Muscle layer of duodenum (tissue), 2 donors: ENCODE results near the gene AGPAT3.

Experiments
- H3K27ac ChIP-seq: one replicate; pipeline ENCODE4 v1.7.0; 2013; ENCODE audit warnings: mild to moderate bottlenecking, low read length
- H3K27me3 ChIP-seq: one replicate; pipeline ENCODE4 v1.7.0; 2013; ENCODE audit warnings: low read depth, mild to moderate bottlenecking, control low read depth, low read length
- H3K36me3 ChIP-seq, 2 donors: one replicate each; pipeline ENCODE4 v1.7.0; 2013; ENCODE audit warnings: low read length in 2 of 2, control low read depth in 1 of 2, mild to moderate bottlenecking in 1 of 2; ENCODE audit not compliant: insufficient read depth in 2 of 2, control insufficient read depth in 1 of 2
- H3K4me1 ChIP-seq, 2 donors: one replicate each; pipeline ENCODE4 v1.7.0; 2013; ENCODE audit warnings: low read length in 2 of 2, mild to moderate bottlenecking in 2 of 2, control low read depth in 1 of 2, moderate library complexity in 1 of 2; ENCODE audit not compliant: insufficient read depth in 2 of 2, control insufficient read depth in 1 of 2
- H3K4me3 ChIP-seq, 2 donors: one replicate each; pipeline ENCODE4 v1.7.0; 2013; ENCODE audit warnings: low read length in 2 of 2, low read depth in 1 of 2, mild to moderate bottlenecking in 1 of 2
- H3K9me3 ChIP-seq, 2 donors: one replicate each; pipeline ENCODE4 v1.7.0; 2013; ENCODE audit warnings: low read length in 2 of 2, control low read depth in 1 of 2, mild to moderate bottlenecking in 1 of 2; ENCODE audit not compliant: control insufficient read depth in 1 of 2
- donor health status: healthy.

The AGPAT3 gene

DNA sequence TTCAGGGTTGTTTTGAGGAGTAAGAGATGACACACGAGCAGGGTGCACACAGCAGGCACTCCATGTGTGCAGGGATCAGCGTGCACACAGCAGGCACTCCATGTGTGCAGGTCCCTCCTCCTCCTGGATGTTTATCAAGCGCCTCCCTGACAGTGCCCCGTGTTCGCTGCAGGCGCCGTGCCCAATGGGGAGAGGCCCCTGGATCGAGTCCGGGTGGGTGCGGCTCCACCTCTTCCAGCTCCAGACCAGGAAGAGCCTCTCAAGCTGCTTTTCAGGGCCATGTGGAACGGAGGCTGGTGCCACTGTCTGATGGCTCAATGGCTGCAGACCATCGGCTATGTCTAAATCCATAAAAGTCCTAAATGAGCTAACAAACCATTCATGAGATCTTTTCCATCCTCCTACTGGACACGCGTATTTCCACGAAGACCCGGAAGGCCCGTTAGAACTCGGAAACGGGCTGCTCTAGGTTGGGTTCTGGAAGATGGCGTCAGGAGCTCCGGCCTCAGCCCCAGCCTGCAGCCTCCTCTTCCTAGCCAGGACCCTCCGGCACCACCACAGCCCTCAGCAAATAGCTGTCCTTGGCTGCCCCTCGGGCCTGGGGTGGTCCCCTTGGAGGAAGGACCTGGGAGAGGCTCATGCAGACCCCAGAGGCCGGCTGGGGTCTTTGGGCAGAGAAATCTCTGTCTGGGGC lies 39.6 kb upstream of the AGPAT3 start:
- Histone ChIP-seq H3K4me1 (no peaks in the 10 kb centered on the region), H3K36me3 (no peaks in the 10 kb centered on the region)

DNA sequence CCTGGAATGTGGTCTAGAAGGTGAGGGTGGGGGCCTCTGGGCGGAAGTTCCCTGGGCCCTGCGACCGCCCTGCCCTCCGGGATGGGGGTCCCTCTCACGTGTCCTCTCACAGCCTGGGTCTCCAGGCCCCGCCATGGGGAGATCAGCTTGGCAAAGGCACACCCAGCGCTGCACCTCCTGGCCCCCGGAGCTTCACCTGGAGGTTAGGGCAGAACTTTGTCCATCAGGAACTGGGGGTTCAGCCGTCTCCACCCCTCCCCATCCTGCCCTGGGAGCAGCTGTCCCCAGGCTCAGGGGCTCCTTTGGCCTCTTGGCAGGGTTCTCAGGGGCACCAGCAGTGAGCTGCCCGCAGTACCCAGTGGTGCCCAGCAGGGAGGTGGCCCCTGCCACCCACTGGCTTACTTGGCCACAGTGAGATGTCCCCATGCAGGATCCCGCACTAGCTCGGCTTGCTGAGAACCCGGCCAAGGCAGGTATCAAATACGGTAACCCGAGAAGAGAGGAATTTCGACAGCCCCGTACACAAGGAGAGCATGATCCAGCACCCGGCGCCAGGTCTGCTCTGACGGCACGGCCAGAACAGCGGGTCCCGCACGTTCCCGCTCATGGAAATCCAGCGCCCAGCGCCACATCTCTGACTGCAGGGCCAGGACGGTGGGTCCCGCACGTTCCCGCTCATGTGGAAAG lies 38.9 kb upstream of the AGPAT3 start:
- no peak overlapping the region for H3K27ac ChIP-seq
- H3K4me3 ChIP-seq = no peak overlapping the region
- H3K27me3 ChIP-seq = peaks cover 7% of the 10 kb centered on the region
- no peaks in the 10 kb centered on the region for H3K4me1 ChIP-seq
- no peaks in the 10 kb centered on the region for H3K36me3 ChIP-seq
- no peaks in the 10 kb centered on the region for H3K9me3 ChIP-seq

More for the DNA sequence above, 39.6 kb upstream of the AGPAT3 start:
- no peak overlapping the region for H3K4me3 ChIP-seq
- no peak overlapping the region for H3K27ac ChIP-seq
- peaks cover 7% of the 10 kb centered on the region for H3K27me3 ChIP-seq
- no peaks in the 10 kb centered on the region for H3K9me3 ChIP-seq

DNA sequence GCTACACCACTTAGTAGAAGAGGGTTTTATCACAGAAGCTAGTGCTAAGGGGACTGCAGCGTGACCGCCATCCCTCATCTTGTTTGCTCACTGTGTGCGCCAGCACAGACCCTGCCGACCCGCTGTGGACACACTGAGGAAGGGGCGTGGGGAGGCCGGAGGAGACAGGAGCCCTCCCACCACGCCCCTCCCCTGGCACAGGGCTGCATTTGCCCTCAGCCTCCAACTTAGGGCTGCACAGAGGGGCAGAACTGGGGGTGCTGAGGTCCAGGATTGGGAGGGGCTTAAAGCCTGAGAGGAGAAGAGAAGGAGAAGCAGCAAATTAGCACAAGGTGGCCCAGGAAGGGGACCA lies 38.4 kb upstream of the AGPAT3 start:
- H3K27me3 ChIP-seq = peaks cover 7% of the 10 kb centered on the region
- no peaks in the 10 kb centered on the region for H3K9me3 ChIP-seq
- H3K36me3 ChIP-seq = no peaks in the 10 kb centered on the region
- no peak overlapping the region for H3K27ac ChIP-seq
- no peaks in the 10 kb centered on the region for H3K4me1 ChIP-seq
- no peak overlapping the region for H3K4me3 ChIP-seq

DNA sequence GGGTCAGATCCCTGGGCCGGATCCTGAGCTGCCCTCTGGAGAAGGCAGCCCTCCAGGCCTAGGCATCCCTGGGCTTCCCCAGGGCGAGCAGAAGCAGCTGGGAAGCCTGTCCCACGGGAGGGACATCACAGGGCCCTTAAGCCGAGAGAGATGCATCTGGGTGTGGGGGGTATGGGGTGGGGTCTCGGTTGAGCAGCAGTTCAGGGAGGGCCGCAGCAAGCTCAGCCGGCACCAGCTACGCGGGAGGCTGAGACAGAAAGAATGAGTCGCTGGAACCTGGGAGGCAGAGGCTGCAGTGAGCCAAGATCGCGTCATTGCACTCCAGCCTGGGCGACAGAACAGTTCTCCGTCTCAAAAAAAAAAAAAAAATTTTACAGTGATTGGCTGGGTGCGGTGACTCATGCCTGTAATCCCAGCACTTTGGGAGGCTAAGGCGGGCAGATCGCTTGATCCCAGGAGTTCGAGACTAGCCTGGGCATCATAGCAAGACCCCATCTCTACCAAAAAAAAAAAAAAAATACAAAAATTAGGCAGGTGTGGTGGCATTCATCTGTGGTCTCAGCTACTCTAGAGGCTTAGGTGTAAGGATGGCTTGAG lies 37.9 kb upstream of the AGPAT3 start:
- no peaks in the 10 kb centered on the region for H3K36me3 ChIP-seq

DNA sequence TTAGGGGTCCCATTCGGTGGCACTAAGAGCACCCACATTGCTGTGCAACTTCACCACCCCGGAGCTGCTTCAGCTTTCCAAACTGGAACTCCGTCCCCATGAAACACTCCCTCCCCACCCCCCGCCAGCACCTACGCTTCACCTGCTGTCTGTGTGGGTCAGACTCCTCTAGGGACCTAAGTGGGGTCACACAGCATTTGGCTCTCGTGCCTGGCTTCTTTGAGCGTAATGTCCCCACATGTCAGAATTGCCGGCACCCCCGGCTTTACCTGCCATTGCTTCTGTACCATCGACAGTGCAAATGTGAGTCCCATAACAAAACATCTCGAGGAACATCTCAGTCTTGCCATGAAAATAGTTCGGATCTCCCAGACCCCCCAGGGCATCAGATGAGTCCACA lies 35.9 kb upstream of the AGPAT3 start:
- Histone ChIP-seq H3K36me3 (no peaks in the 10 kb centered on the region), H3K27me3 (peaks cover 7% of the 10 kb centered on the region), H3K27ac (no peak overlapping the region), H3K4me1 (no peaks in the 10 kb centered on the region), H3K4me3 (no peak overlapping the region), H3K9me3 (no peaks in the 10 kb centered on the region)

More for the DNA sequence above, 37.9 kb upstream of the AGPAT3 start:
- no peak overlapping the region for H3K4me3 ChIP-seq
- H3K27me3 ChIP-seq = peaks cover 7% of the 10 kb centered on the region
- H3K4me1 ChIP-seq = no peaks in the 10 kb centered on the region
- no peaks in the 10 kb centered on the region for H3K9me3 ChIP-seq
- no peak overlapping the region for H3K27ac ChIP-seq

DNA sequence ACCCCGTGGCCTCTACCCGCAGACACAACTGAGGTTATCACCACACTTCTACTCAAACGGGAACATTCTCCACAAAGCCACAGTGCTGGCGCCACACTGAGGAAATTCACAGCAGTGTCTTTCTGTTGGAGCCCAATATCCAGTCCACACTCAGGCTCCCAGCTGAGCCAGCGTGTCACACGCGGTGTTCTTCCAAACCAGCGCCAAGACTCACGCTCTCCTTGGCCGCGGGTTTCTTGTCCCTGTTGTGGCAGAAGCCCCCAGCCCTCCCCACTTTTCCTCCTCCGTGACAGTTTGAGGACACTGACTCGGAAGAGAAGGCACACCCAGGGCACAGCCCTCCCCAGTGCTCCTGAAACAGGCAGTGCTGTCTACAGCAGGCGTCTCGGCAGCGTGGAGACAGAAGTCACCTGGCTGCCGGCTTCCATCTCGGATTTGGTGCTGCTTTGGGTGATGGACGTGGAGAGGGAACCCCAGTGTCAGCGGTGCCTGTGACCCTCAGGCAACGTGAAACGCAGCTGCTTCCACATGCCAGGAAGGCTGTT lies 35.4 kb upstream of the AGPAT3 start:
- no peaks in the 10 kb centered on the region for H3K36me3 ChIP-seq

DNA sequence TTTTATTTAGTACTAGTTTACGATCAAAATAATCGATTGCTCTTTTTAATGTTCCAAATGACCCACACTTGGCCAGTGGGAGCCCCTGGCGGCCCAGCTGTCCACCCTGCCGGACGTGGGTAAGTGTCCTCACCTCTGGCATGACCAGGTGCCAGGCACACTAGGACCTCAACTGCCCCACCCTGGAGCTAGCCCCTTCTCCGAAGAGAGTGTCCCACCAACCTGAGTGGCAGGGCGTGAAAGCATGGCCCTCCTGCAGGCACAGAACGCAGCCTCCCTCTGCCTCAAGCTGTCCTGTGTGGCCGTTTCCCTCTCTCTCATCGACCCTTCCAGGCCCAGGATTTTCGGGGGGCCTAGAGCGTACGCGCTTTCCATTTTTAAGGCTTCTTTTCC lies 32.9 kb upstream of the AGPAT3 start:
- Histone ChIP-seq H3K4me1 (no peaks in the 10 kb centered on the region), H3K4me3 (no peak overlapping the region), H3K36me3 (no peaks in the 10 kb centered on the region), H3K9me3 (no peaks in the 10 kb centered on the region), H3K27ac (no peak overlapping the region), H3K27me3 (no peaks in the 10 kb centered on the region)

More for the DNA sequence above, 35.4 kb upstream of the AGPAT3 start:
- Histone ChIP-seq H3K27ac (no peak overlapping the region), H3K9me3 (no peaks in the 10 kb centered on the region), H3K27me3 (peaks cover 7% of the 10 kb centered on the region), H3K4me1 (no peaks in the 10 kb centered on the region), H3K4me3 (no peak overlapping the region)

DNA sequence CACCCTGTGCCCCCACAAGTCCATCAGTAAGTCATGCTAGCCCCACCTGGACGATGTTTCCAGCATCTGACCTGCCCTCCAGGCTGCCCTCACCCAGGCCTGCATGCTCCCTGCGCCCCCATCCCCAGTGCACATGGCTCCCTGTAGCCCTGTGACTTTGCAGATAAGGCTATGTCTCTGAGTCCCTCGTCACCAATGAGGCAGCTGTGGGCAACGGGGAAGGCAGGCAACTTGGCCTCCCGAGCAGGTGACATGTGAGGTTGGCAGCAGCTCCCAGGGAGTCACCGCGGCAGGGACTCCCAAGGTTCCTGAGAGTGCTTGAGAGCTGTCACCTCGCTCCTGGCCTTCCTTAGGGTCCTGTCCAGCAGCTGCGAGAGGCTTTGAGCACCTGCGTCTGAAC lies 32.4 kb upstream of the AGPAT3 start:
- Histone ChIP-seq H3K4me3 (no peak overlapping the region), H3K9me3 (no peaks in the 10 kb centered on the region), H3K27me3 (no peaks in the 10 kb centered on the region), H3K27ac (no peak overlapping the region), H3K4me1 (no peaks in the 10 kb centered on the region), H3K36me3 (no peaks in the 10 kb centered on the region)

DNA sequence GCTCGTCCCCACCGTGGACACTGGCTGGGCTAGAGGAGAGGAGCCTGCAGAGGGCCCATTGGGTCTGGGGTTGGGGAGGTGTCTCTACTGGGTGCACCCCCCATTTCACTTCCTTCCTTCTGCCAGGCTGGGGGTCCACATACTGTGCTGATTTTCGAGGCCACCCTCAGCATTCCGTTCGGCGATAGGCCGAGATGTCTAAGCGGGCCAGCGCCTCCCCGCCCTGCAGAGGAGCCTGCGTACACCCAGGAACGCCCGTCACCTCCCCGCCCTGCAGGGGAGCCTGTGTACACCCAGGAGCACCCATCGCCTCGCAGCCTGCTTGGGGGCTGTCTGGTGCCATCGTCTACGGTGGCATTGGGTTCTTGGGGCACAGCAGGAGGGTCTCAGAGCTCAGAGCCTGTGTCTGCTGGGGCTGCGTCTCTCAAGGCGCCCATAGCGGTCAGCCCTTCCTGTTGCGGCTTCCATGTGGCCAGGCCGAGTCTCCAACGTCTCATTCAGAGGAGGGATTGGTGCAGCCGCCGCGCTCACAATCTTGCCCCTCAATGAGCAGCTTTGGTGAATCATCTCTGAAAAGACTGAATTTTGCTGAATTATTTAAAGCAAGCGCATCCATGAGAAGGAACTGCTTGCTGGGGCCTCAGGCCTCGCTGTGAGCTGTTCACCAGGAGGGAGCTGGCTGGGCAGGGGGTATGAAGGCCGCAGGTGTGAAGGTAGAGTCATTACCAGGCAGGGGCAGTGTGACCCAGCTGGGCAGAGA lies 30.7 kb upstream of the AGPAT3 start:
- H3K4me3 ChIP-seq = no peak overlapping the region
- no peaks in the 10 kb centered on the region for H3K9me3 ChIP-seq
- no peak overlapping the region for H3K27ac ChIP-seq
- no peaks in the 10 kb centered on the region for H3K27me3 ChIP-seq
- no peaks in the 10 kb centered on the region for H3K36me3 ChIP-seq
- H3K4me1 ChIP-seq = no peaks in the 10 kb centered on the region

DNA sequence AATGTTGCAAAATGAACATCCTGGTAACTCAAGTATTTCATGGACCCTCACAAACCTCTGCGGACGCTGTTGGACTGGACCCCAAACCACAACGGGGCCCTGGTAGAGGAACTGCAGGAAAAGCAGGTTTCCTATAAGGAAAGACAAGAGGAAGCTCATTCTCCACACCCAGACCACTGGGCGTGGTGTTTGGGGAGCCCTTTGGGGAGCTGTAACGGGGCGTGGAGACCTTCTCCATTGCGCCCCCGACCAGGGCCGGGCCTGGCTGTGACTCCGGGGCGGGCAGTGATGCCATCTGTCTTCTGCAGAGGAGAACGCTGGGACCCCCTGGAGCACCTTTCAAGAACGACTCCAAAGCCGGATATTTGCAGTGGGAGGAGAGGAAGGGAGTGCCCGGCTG lies 30.0 kb upstream of the AGPAT3 start:
- Histone ChIP-seq H3K4me3 (no peak overlapping the region), H3K9me3 (no peaks in the 10 kb centered on the region), H3K27me3 (no peaks in the 10 kb centered on the region), H3K4me1 (no peaks in the 10 kb centered on the region), H3K27ac (no peak overlapping the region), H3K36me3 (no peaks in the 10 kb centered on the region)

DNA sequence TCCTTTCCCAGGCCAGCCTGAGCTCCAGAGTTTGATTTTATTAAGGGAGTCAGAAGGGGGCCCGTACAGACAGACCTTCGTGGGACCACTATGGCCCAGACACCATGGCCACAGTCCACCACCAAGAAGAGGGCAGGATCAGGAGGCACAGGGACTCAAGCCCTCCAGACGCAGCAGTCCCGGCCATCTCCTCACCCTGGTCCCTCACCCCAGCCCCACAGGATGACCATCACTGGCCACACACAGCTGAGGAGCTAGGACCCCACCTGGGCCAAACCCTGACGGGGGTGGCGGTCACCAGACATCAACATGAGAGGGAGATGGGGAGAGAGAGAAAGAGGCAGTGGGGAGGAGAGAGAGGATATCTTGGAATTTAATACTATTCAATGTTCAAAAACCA lies 29.2 kb upstream of the AGPAT3 start:
- Histone ChIP-seq H3K27me3 (no peaks in the 10 kb centered on the region), H3K36me3 (no peaks in the 10 kb centered on the region)

More for the DNA sequence above, 29.2 kb upstream of the AGPAT3 start:
- Histone ChIP-seq H3K27ac (no peak overlapping the region), H3K4me1 (no peaks in the 10 kb centered on the region), H3K9me3 (no peaks in the 10 kb centered on the region), H3K4me3 (no peak overlapping the region)
